OCI-LY1 (cell line): ENCODE data around the gene PKIG.

Experiments
- EZH2 ChIP-seq: fragments of 200-600 bp; sonication (generic), shearing (Covaris generic); IDR thresholded peaks from 2 replicates; pipeline ENCODE4 v1.8.0; 2017; ENCODE audit warnings: borderline replicate concordance, mixed run types, mild to moderate bottlenecking, antibody characterized with exemption, low read length, moderate library complexity, mixed read lengths
- TF ChIP-seq, protein P1 (sequence below): fragments of 200-600 bp; sonication (generic), shearing (Covaris generic); IDR thresholded peaks from 2 replicates; pipeline ENCODE4 v1.5.1; 2017; ENCODE audit warnings: mild to moderate bottlenecking, antibody characterized with exemption, low read length, moderate library complexity, mixed read lengths

DNA sequence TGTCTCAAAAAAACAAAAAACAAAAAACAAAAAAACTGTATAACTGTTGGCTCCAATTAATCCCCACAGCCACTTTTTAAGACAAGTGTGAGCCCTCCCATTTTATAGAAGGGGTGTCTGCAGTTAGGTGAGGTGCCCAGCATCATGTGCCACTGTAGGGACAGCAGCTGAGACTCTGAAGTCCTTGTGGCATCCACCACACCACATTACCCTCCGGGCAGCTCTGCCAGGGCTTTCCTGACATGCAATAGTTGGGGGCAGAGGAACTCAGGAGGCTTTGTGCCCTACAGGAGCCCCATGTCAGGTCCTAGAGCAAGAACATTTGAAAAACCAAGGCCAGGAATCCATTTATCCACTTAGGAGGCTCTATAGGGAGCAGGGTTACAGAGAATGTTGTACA, 17.3 kb downstream of the PKIG start:
- TF ChIP-seq, protein P1, sequence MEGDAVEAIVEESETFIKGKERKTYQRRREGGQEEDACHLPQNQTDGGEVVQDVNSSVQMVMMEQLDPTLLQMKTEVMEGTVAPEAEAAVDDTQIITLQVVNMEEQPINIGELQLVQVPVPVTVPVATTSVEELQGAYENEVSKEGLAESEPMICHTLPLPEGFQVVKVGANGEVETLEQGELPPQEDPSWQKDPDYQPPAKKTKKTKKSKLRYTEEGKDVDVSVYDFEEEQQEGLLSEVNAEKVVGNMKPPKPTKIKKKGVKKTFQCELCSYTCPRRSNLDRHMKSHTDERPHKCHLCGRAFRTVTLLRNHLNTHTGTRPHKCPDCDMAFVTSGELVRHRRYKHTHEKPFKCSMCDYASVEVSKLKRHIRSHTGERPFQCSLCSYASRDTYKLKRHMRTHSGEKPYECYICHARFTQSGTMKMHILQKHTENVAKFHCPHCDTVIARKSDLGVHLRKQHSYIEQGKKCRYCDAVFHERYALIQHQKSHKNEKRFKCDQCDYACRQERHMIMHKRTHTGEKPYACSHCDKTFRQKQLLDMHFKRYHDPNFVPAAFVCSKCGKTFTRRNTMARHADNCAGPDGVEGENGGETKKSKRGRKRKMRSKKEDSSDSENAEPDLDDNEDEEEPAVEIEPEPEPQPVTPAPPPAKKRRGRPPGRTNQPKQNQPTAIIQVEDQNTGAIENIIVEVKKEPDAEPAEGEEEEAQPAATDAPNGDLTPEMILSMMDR, result no peak
- no peak for TF ChIP-seq EZH2
